DMS 273 treated with DMSO at 0.1 percent for 48 hours (cell line): ENCODE results near the gene ZDHHC7.
A peak's percentile ranks its signal among the peaks of the same experiment; 100 is the strongest.
"Not testable (repeated sequence)": the region's sequence is repeated elsewhere in the genome, so short reads cannot be mapped to it uniquely, and the experiment has no call there.

Source experiments
- DNase-seq: peaks from one replicate; lab custom pipeline; 2025; lab: John Stamatoyannopoulos, UW

The ZDHHC7 gene

GRCh38 chr16:84938616-84939015 lies 72.7 kb downstream of the ZDHHC7 start:
- DNase-seq: not testable (repeated sequence)

DNA sequence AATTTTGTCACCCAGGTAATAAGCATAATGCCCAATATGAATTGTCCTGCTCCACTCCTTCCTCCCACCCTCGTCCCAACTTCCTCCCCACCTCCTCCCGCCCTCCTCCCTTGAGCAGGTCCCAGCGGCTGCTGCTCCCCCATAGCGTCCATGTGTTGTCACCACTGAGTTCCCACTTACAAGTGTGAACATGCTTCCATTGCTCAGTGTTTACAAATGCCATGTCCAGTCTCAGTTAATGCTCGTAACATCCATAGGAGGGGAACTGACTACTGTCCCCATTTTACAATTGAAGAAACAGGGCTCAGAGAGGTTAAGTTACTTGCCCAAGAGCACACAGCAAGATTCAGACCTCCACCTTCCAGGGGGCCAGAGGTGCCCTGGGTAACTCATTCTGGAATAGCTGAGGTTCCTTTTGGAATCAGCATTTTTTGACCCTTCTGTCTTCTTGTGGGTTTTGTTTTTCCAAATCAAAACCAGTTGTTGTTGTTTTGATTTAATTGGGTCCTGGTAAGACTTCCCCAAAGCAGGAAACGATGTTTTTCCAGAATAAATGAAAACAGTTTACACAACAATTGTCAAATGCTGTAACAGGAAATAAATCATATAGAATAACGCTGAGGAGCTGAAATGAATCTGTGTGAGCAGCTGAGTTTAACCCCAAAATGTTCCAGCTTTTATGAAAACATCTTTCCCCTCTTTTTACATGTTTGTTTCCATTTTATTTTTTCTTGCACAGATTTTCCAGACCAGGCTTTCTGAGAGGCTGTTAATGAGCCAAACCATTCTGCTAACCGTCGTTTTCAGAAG lies 73.9 kb downstream of the ZDHHC7 start:
- DNase-seq: no peak

DNA sequence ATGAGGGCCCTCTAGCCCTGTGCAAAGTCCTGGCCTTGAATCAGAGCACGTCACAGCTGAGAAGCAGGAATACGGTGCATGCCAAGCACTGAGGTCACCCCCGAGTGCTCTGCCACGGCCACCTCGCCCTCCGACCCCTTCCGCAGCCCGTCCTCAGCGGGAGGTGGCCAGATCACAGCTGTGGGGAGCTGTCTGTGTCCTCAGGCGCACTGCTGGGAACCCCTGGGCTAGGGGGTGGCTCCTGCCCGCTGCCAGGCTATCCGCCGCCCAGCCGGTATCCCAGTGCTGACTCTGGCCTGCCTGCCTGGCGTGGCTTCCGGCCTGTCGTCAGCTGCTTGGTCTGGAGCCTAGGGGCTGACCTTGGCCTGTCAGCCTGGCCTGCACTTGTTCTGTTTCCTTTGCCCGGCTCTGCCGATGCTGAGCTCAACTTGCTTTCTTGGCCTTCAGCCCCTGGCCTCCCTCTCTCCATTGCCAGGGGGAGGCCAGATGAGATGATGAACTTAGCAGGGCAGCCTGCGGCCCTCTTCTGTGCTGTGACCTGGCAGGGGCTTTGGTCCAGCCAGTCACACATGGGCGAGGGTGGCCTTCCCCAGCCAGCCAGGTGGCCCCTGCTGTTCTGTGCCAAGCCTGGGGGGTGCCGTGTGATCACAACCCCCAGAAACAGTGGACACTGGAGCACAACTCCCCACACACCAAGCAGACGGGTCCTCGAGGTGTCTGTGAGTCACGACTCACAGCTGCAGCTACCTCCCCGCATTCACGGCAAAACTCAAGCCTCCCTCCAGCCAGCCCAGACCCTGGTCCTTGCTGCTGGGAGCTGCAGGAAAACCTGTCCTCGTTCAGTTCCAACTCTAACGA lies 77.3 kb downstream of the ZDHHC7 start:
- no peak for DNase-seq

GRCh38 chr16:84932681-84933080 lies 78.7 kb downstream of the ZDHHC7 start:
- peak; percentile 54 for DNase-seq

- DNase-seq: no peak
Measured at GRCh38 chr16:84931506-84931905, 79.8 kb downstream of the ZDHHC7 start.

DNA sequence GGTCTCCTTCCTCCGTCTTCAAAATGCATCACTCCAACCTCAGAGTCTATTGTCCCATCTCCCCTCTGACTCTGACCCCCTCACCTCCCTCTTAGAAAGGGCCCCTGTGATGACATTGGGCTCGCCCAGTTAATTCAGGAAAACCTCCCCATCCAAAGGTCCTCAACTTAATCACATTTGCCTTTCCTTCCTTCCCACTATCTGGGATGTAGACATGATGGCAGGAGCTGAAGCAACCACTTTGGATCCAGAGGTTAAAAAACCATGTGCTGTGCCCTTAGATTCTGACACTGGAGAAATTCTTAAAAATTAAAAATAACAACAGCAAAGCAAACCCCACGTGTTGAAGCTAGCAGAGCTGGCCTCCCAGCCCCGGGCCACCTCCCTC lies 80.2 kb downstream of the ZDHHC7 start:
- DNase-seq: no peak

GRCh38 chr16:84930298-84931106 lies 80.8 kb downstream of the ZDHHC7 start:
- DNase-seq: no peak

- no peak for DNase-seq
Measured at GRCh38 chr16:84929421-84930297, 81.7 kb downstream of the ZDHHC7 start.

DNA sequence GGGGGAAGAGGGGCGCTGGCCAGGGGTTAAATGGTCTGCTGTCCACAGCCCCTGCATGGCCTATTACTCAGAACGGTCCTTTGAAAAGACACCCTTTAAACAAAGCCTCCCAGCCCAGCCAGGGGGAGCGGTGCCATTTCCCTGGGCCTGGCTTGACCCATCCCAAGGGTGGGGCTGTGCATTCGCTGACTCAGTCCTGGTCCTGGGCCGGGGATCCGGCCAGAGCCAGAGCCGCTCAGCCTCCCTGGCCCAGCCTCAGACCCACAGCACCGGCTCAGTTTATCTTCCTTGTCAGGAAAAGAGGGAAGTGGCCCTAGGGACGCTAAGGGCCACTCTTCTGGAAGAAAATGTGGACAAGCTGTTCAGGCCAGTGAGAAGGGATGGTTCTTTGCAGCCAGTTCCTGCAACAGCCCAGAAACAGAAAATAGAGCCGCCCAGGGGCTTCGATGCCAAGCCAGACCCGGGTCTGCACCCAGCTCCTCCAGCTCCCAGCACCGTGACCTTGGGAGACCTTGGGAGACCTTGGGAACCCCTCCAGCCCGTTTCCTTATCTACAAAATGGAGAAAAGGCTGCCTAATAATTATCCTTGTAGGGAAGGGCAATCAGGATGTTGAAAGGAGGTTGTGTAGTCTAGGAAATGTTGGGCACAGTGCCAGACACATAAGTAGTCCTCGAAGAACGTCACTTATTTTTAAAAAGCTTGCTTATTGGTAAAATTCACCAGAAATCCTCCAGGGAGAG lies 82.5 kb downstream of the ZDHHC7 start:
- no peak for DNase-seq

- no peak for DNase-seq
Measured at GRCh38 chr16:84927621-84928591, 83.4 kb downstream of the ZDHHC7 start.

DNA sequence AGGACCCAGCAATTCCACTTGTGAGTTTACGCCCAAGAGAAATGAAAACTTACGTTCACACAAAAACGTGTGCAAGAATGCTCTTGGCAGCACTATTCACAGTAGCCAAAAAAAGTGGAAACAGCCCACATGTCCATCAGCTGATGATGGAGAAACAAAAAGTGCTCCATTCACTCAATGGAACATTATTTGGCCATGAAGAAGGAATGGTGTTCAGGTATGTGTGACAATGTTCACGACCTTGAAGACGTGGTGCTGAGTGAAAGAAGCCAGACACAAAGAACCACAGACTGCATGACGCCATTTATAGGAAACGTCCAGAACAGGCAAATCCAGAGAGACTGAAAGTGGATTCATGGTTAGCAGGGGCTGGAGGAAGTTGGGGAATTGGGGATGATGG lies 84.9 kb downstream of the ZDHHC7 start:
- DNase-seq: no peak

DNA sequence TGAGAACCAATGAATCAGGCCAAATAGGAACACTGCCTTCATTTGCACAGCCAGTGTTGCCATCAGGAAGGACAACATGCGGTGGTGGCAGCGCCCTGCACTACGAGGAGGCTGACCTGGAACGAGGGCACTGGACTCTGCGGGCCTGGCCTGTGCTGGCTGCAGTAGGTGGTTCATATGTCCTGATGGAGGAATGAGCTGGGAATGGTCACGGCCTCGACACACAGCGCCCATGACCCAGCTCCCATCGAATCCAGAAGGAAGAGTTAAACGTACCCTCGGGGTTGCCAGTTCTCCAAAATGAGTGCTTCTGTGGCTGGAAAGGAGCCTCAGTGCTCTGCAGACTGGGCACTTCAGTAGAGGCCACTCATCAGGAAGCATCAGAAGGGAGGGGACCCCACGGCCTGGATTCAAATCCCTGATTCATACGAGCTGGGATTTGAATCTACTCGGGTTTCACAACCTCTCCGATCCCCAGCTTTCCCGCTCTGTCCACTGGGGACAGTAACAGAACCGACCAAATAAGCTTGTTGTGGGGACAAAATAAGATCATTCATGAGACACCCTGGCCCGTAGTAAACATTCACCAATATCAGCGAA lies 85.5 kb downstream of the ZDHHC7 start:
- DNase-seq: no peak

DNA sequence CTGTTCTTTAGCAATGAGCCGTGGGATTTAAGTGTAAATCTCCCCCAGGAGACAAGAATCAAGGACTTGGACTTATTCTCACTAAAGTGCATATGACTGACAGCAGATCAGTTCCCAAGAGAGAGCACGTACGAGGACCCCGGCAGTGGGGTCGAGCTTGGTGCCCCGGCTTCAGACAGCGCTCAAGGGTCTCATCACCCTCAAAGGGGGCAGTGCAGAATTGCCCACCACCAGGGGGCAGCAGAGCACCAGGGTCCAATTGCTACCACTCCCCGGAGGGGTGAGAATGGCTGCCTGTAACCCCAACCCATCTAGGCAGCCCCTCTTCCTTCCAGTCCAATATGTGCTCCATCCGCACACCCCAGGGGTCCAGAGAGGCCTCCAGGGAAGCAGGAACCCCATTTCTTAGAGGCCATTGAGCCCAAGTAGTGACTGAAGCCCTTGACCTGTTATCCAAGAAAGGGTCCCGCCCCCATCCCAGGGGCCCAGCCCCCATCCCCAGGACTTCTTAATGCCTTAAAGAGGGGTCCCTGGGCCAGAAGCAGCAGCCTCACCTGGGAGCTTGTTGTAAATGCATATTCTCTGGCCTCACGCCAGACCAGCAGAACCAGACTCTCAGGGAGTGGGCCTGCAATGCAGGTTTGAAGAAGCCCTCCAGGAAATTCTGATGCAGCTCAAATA lies 86.1 kb downstream of the ZDHHC7 start:
- DNase-seq: no peak

GRCh38 chr16:84924331-84925091 lies 86.8 kb downstream of the ZDHHC7 start:
- DNase-seq: no peak
